Measurements from ENCODE around the gene MAGI2. TPM values are rescaled to one million over a fixed set of nuclear protein-coding genes. Genes with fewer than 3 reads are reported as not detected.

MAGI2 gene
- total RNA-seq, 1 donor, result 18.8 TPM

DNA sequence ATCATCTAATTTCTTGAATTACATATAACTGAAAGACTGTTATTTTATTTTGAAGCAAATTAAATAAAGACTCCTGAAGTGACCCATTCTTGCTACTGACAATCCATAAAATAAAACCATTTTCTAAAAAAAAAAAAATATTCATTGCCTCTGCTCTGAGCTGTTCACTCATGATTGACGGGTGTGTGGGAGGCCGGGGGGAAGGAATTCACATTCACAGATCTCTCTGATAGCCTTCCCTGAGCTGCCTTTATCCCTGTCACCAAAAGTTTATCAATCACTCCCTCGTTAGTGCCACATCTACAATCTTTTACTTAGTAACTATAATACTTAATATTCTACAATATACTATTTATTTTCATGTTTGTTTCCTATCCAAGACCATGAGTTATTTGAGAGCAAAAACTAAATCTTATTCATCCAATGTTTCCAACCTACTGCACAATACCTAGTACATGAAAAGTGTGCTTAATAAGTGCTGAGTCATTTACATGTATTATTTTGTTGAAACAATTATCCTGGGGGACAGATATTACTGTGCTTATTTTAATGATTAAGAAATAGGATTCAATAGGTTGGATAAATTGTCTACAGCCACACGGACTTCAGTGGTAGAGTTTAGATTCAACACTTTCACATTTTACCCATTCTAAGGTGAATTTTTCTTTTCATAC, 1036.2 kb downstream of the MAGI2 start:
- no peaks in the 10 kb centered on the region for H4K20me1 ChIP-seq (ENCODE audit: insufficient read depth, low read length)
- no peak overlapping the region for H3K4me2 ChIP-seq (ENCODE audit: insufficient read depth, low read length)
- no peak overlapping the region for H2AFZ ChIP-seq (ENCODE audit: low read length)
- H3K4me3 ChIP-seq (ENCODE audit: insufficient read depth, low read length), result no peak overlapping the region
- H3K27me3 ChIP-seq (ENCODE audit: insufficient read depth, low read length), result no peaks in the 10 kb centered on the region
- no peaks in the 10 kb centered on the region for H3K9me3 ChIP-seq (ENCODE audit: low read depth, low read length)
- no peak overlapping the region for H3K27ac ChIP-seq (ENCODE audit: low read depth, low read length)
- H3K36me3 ChIP-seq (ENCODE audit: insufficient read depth, low read length), result no peaks in the 10 kb centered on the region
- no peaks in the 10 kb centered on the region for H3K79me2 ChIP-seq (ENCODE audit: insufficient read depth, low read length)
- no peak for TF ChIP-seq CTCF (IDR thresholded peaks at IDR 0.05; ENCODE audit: extremely low read depth, low read depth, low read length)
- no peak for DNase-seq (ENCODE audit: insufficient read length, low spot score, missing footprints)
- no peaks in the 10 kb centered on the region for H3K4me1 ChIP-seq (ENCODE audit: insufficient read depth, low read length)

DNA sequence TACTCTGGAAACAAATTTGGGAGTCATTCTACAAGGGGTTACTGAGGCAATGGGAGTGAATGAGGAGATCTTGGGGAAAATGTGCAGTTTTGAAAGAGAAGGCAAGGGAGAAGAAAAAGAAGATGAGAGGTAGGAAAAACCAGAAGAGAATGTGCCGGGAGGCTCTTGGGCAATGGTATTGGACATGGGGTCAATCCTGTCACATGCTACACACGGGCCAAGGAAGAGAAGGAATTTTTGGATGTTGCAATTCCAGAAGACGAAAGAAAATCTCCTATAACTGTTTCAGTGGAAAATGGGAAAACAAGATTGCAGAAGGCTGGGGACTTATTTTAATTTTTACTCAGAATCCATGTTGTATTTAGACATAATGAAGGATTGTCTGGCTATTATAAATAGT, 1039.9 kb downstream of the MAGI2 start:
- no peaks in the 10 kb centered on the region for H3K4me1 ChIP-seq (ENCODE audit: insufficient read depth, low read length)
- H4K20me1 ChIP-seq (ENCODE audit: insufficient read depth, low read length), result no peaks in the 10 kb centered on the region
- no peaks in the 10 kb centered on the region for H3K79me2 ChIP-seq (ENCODE audit: insufficient read depth, low read length)
- no peak for DNase-seq (ENCODE audit: insufficient read length, low spot score, missing footprints)
- H3K4me3 ChIP-seq (ENCODE audit: insufficient read depth, low read length), result no peak overlapping the region
- no peaks in the 10 kb centered on the region for H3K27me3 ChIP-seq (ENCODE audit: insufficient read depth, low read length)
- H3K36me3 ChIP-seq (ENCODE audit: insufficient read depth, low read length), result no peaks in the 10 kb centered on the region
- no peak overlapping the region for H3K4me2 ChIP-seq (ENCODE audit: insufficient read depth, low read length)
- H3K9me3 ChIP-seq (ENCODE audit: low read depth, low read length), result no peaks in the 10 kb centered on the region
- no peak overlapping the region for H2AFZ ChIP-seq (ENCODE audit: low read length)
- H3K27ac ChIP-seq (ENCODE audit: low read depth, low read length), result no peak overlapping the region
- no peak for TF ChIP-seq CTCF (IDR thresholded peaks at IDR 0.05; ENCODE audit: extremely low read depth, low read depth, low read length)

DNA sequence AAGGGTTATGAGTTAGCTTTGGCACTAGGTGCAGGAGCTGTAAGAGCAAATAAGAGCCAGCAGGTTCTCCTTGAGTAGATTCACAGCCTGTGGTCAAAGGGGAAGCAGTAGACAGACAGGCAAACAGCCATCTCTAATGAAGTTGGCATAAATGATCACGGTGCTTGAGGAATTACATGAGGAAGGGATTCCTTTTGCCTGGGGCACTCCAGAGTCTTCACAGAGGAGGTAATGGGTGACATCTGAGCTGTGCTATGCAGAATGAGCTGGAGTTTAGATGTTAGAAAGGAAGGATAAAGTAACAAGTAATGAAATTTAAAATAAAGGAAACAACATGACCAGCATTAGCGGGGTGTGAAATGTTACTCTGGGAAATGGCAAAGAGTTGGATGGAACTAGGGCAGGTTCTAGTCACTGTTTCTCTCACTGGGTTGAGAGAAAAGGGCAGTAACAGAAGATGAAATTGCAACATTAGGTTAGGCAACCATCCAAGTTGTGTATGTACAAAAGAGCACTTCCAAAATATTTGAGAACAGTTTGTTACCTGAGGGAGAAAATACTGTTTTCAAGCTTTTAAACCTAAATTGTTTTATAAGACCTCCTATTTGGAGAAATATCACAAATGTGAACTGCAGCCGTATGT, 1041.1 kb downstream of the MAGI2 start:
- Histone ChIP-seq H3K27me3 (ENCODE audit: insufficient read depth, low read length) (no peaks in the 10 kb centered on the region), H3K36me3 (ENCODE audit: insufficient read depth, low read length) (no peaks in the 10 kb centered on the region), H2AFZ (ENCODE audit: low read length) (no peak overlapping the region), H3K4me3 (ENCODE audit: insufficient read depth, low read length) (no peak overlapping the region), H3K27ac (ENCODE audit: low read depth, low read length) (no peak overlapping the region), H3K4me1 (ENCODE audit: insufficient read depth, low read length) (no peaks in the 10 kb centered on the region), H3K79me2 (ENCODE audit: insufficient read depth, low read length) (no peaks in the 10 kb centered on the region), H4K20me1 (ENCODE audit: insufficient read depth, low read length) (no peaks in the 10 kb centered on the region), H3K9me3 (ENCODE audit: low read depth, low read length) (no peaks in the 10 kb centered on the region), H3K4me2 (ENCODE audit: insufficient read depth, low read length) (no peak overlapping the region)
- no peak for TF ChIP-seq CTCF (IDR thresholded peaks at IDR 0.05; ENCODE audit: extremely low read depth, low read depth, low read length)
- DNase-seq (ENCODE audit: insufficient read length, low spot score, missing footprints), result peak; percentile 21

GRCh38 chr7:78407031-78407430, 1046.4 kb downstream of the MAGI2 start:
- DNase-seq (ENCODE audit: insufficient read length, low spot score, missing footprints), result no peak
- H2AFZ ChIP-seq (ENCODE audit: low read length), result no peak overlapping the region
- no peak overlapping the region for H3K4me2 ChIP-seq (ENCODE audit: insufficient read depth, low read length)
- no peak overlapping the region for H3K27ac ChIP-seq (ENCODE audit: low read depth, low read length)
- no peaks in the 10 kb centered on the region for H3K36me3 ChIP-seq (ENCODE audit: insufficient read depth, low read length)
- H3K4me3 ChIP-seq (ENCODE audit: insufficient read depth, low read length), result no peak overlapping the region
- H3K79me2 ChIP-seq (ENCODE audit: insufficient read depth, low read length), result no peaks in the 10 kb centered on the region
- H4K20me1 ChIP-seq (ENCODE audit: insufficient read depth, low read length), result no peaks in the 10 kb centered on the region
- H3K27me3 ChIP-seq (ENCODE audit: insufficient read depth, low read length), result no peaks in the 10 kb centered on the region
- TF ChIP-seq CTCF (IDR thresholded peaks at IDR 0.05; ENCODE audit: extremely low read depth, low read depth, low read length), result no peak
- no peaks in the 10 kb centered on the region for H3K4me1 ChIP-seq (ENCODE audit: insufficient read depth, low read length)
- no peaks in the 10 kb centered on the region for H3K9me3 ChIP-seq (ENCODE audit: low read depth, low read length)

Data from osteoblast (primary cell).